Neural cell (in vitro differentiated cells): Measurements from ENCODE around the gene AIP. TPM values are rescaled to one million over a fixed set of nuclear protein-coding genes. Genes with fewer than 3 reads are reported as not detected.

Source experiments
- H2AFZ ChIP-seq: fragments of 200-600, 300-800 bp; sonication (generic), shearing (Covaris generic); 2 replicates; pipeline ENCODE4 v1.6.0; 2014; ENCODE audit warnings: low read depth, mild to moderate bottlenecking, antibody characterized with exemption, low read length, moderate library complexity
- H3F3A ChIP-seq: fragments of 200-600 bp; shearing (Covaris generic); 2 replicates; pipeline ENCODE4 v1.6.1; 2016; ENCODE audit warnings: mild to moderate bottlenecking, moderate library complexity, mixed read lengths, antibody characterized with exemption, low read length; ENCODE audit not compliant: insufficient read depth, poor library complexity, severe bottlenecking
- H3K27ac ChIP-seq: fragments of 200-600, 300-800 bp; sonication (generic), shearing (Covaris generic); 2 replicates; pipeline ENCODE4 v1.5.1; 2014; ENCODE audit warnings: mild to moderate bottlenecking, low read length, moderate library complexity
- H3K27me3 ChIP-seq: fragments of 300-800, 200-600 bp; sonication (generic), shearing (Covaris generic); 2 replicates; pipeline ENCODE4 v1.6.0; 2014; ENCODE audit warnings: mild to moderate bottlenecking, low read depth, low read length, moderate library complexity; ENCODE audit not compliant: insufficient read depth
- H3K36me3 ChIP-seq: fragments of 300-800, 200-600 bp; sonication (generic), shearing (Covaris generic); 2 replicates; pipeline ENCODE4 v1.5.1; 2014; ENCODE audit warnings: mild to moderate bottlenecking, antibody characterized with exemption, low read length, moderate library complexity; ENCODE audit not compliant: insufficient read depth
- H3K4me2 ChIP-seq: fragments of 300-800, 200-600 bp; sonication (generic), shearing (Covaris generic); 2 replicates; pipeline ENCODE4 v1.6.0; 2014; ENCODE audit warnings: mild to moderate bottlenecking, low read length
- H3K4me3 ChIP-seq: fragments of 300-800, 200-600 bp; sonication (generic), shearing (Covaris generic); 2 replicates; pipeline ENCODE4 v1.5.1; 2014; ENCODE audit warnings: mild to moderate bottlenecking, low read length, moderate library complexity
- H3K79me2 ChIP-seq: fragments of 200-600 bp; shearing (Covaris generic); replicated peaks from 2 replicates; pipeline ENCODE4 v1.6.0; 2014; ENCODE audit warnings: mild to moderate bottlenecking, low read length, moderate library complexity; ENCODE audit not compliant: insufficient read depth
- H3K9ac ChIP-seq: fragments of 300-800, 200-600 bp; sonication (generic), shearing (Covaris generic); 2 replicates; pipeline ENCODE4 v1.6.1; 2016; ENCODE audit warnings: mild to moderate bottlenecking, low read length, mixed read lengths
- H3K9me2 ChIP-seq: fragments of 200-600 bp; shearing (Covaris generic); 2 replicates; pipeline ENCODE4 v1.6.1; 2016; ENCODE audit warnings: mild to moderate bottlenecking, low read length, mixed read lengths; ENCODE audit not compliant: insufficient read depth
- H3K9me3 ChIP-seq: fragments of 200-600, 300-800 bp; sonication (generic), shearing (Covaris generic); 2 replicates; pipeline ENCODE4 v1.6.1; 2016; ENCODE audit warnings: mild to moderate bottlenecking, mixed run types, low read length, moderate library complexity, mixed read lengths
- H4K20me1 ChIP-seq: fragments of 200-600 bp; shearing (Covaris generic); 2 replicates; pipeline ENCODE4 v1.6.1; 2016; ENCODE audit warnings: mild to moderate bottlenecking, mixed run types; ENCODE audit not compliant: insufficient read depth
- CTCF ChIP-seq: fragments of 450-650 bp; IDR thresholded peaks from 2 replicates; pipeline ENCODE4 v1.5.1; 2014; ENCODE audit warnings: antibody characterized with exemption, mild to moderate bottlenecking, moderate library complexity; ENCODE audit not compliant: poor library complexity, severe bottlenecking
- EP300 ChIP-seq: fragments of 450-650 bp; conservative IDR thresholded peaks from 2 replicates; pipeline ENCODE4 v1.6.1; 2014; ENCODE audit warnings: antibody characterized with exemption, mild to moderate bottlenecking, moderate library complexity; ENCODE audit not compliant: poor library complexity, severe bottlenecking
- EZH2 ChIP-seq: fragments of 200-600, 300-800 bp; shearing (Covaris generic), sonication (generic); IDR thresholded peaks from 2 replicates; pipeline ENCODE4 v1.6.1; 2014; ENCODE audit warnings: antibody characterized with exemption, low read length, borderline replicate concordance, mild to moderate bottlenecking; ENCODE audit not compliant: insufficient read depth, poor library complexity, severe bottlenecking
- MXI1 ChIP-seq: fragments of 450-650 bp; conservative IDR thresholded peaks from 2 replicates; pipeline ENCODE4 v1.6.1; 2014; ENCODE audit warnings: antibody characterized with exemption, mild to moderate bottlenecking; ENCODE audit not compliant: poor library complexity, severe bottlenecking
- POLR2AphosphoS5 ChIP-seq: IDR thresholded peaks from 2 replicates; pipeline ENCODE4 v1.6.1; 2012
- RAD21 ChIP-seq: fragments of 450-650 bp; conservative IDR thresholded peaks from 2 replicates; pipeline ENCODE4 v1.6.1; 2014; ENCODE audit warnings: antibody characterized with exemption, mild to moderate bottlenecking, moderate library complexity
- REST ChIP-seq: IDR thresholded peaks from 2 replicates; pipeline ENCODE4 v1.6.1; 2012; ENCODE audit warnings: borderline replicate concordance
- SMC3 ChIP-seq: fragments of 450-650 bp; conservative IDR thresholded peaks from 2 replicates; pipeline ENCODE4 v1.6.1; 2014; ENCODE audit warnings: antibody characterized with exemption, mild to moderate bottlenecking, moderate library complexity; ENCODE audit not compliant: poor library complexity
- TAF1 ChIP-seq: IDR thresholded peaks from 2 replicates; pipeline ENCODE4 v1.6.1; 2012; ENCODE audit warnings: low read depth
- polyA plus RNA-seq: library from polyadenylated mRNA; depleted of rRNA; stranded (reverse); fragments of >200 nt; gene quantifications from 2 replicates; pipeline ENCODE4 v1.2.3, GENCODE V29; 2014

Gene AIP
- polyA plus RNA-seq, 1 donor from 2014 or later: 83.9 TPM

- Histone ChIP-seq H2AFZ (no peak overlapping the region), H3K9me3 (no peaks in the 10 kb centered on the region), H3K27ac (no peak overlapping the region), H3F3A (no peaks in the 10 kb centered on the region), H3K79me2 (no peaks in the 10 kb centered on the region), H4K20me1 (no peaks in the 10 kb centered on the region), H3K9me2 (no peaks in the 10 kb centered on the region), H3K9ac (no peak overlapping the region), H3K36me3 (no peaks in the 10 kb centered on the region), H3K4me2 (no peak overlapping the region), H3K27me3 (no peaks in the 10 kb centered on the region), H3K4me3 (no peak overlapping the region)
- TF ChIP-seq EP300 (no peak), CTCF (no peak)
These were observed 8.6 kb downstream of the AIP start for GRCh38 chr11:67491276-67492068.

DNA sequence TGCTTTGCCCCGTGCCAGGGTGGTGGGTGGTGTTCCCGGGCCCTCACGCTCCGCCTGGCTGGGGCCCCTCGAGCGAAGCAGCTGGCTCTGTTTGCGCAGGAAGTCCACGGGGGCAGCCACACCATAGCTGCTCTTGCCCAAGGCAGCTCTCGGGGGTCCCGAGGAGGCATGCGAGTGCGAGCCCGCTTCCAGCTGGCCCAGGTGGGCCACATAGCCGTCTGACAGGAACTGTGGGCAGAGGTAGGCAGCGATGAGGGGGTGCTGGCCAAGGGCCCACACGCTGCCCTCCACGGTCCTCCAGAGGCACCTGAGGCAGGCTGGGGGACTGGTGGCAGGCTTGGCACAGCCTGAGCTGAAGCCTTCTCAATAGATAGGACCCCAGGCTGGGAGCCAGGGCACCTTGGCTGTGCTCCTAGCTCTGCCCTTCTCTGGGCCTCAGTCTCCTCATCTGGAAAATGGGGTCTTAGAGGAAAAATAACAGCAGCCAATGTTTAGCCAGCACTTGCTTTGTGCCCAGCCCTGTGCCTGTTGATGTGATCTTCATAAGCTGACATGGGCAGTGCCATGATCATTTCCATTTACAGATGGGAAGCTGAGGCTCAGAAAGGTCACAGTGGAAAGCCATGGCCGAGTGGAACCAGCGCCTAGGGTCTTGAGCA is 9.4 kb downstream of the AIP start:
- Histone ChIP-seq H3K79me2 (no peaks in the 10 kb centered on the region), H3K4me3 (no peak overlapping the region), H4K20me1 (no peaks in the 10 kb centered on the region), H3K9me2 (no peaks in the 10 kb centered on the region), H3K36me3 (no peaks in the 10 kb centered on the region), H3K4me2 (no peak overlapping the region), H3K27ac (no peak overlapping the region), H3K27me3 (no peaks in the 10 kb centered on the region), H3K9me3 (no peaks in the 10 kb centered on the region), H3F3A (no peaks in the 10 kb centered on the region), H2AFZ (no peak overlapping the region), H3K9ac (no peak overlapping the region)
- TF ChIP-seq TAF1 (no peak), RAD21 (no peak), EP300 (no peak), CTCF (no peak), REST (no peak), SMC3 (no peak), MXI1 (no peak), POLR2AphosphoS5 (no peak), EZH2 (no peak)
